AG04449 (cell line): ENCODE results near the gene UPP1.

Experiments
- CTCF ChIA-PET: fragments of 350-600 bp; formaldehyde crosslinking; extraction: SDS; loops from one replicate; lab custom pipeline; 2021; ENCODE audit warnings: antibody characterized with exemption; lab: Yijun Ruan, JAX
- POLR2A ChIA-PET: fragments of 400-600, 350-600 bp; formaldehyde crosslinking; extraction: SDS; loops from one replicate; lab custom pipeline; 2020; ENCODE audit warnings: antibody characterized with exemption, inconsistent platforms; lab: Yijun Ruan, JAX
- DNase-seq: peaks from one replicate; pipeline ENCODE4 v3.0.0-alpha.2; 2010; ENCODE audit warnings: low read depth, low spot score
- H3K4me3 ChIP-seq: 2 replicates; pipeline ENCODE4 v1.5.1; 2011; ENCODE audit warnings: low read depth, mild to moderate bottlenecking, control low read depth, low read length
- CTCF ChIP-seq: IDR thresholded peaks from one replicate; pipeline ENCODE4 v1.5.1; 2011; ENCODE audit warnings: mild to moderate bottlenecking, moderate library complexity, low read length, control low read depth, inconsistent platforms; ENCODE audit not compliant: insufficient read depth; ENCODE audit errors: missing control alignments

Gene UPP1

DNA sequence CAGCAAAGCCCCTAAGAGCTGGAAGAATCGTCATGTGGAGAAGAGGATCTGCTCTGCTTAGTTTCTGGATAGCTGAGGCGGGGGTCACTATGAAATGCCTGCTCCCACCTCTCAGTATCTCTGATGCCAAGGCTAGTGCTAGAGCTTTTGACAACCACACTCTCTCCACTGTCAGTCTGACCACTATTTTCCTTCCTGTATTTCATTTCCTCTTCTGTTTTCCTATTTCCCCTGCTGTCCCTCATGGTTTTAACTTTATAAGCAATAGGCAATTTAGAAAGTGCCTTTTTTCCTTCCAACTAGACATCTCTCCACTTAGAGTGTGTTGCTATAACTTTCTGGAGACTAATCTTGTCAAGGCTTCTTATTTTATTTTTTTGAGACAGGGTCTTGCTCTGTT lies 30.1 kb upstream of the UPP1 start:
- ChIA-PET POLR2A (no interaction called here), CTCF (no interaction called here)
- H3K4me3 ChIP-seq = no peak overlapping the region
- no peak for TF ChIP-seq CTCF
- DNase-seq = no peak

DNA sequence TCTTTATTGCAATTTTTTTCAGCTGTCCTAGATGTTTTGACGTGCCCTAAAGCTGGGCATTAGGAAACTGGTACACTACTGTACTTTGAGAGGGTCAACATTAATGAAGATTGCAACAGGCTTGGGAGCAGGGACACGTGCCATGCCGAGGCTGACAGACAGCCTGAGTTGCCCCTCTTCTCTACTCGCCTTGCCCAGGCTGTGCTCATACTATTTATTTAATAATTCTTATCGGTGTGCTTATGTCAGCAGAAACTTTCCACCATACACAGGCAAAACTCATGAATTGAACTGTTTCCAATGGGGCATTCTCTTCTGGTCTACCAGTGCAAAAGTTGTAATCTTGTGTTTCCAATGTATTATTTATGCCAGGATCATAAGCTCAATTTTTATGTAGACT lies 29.4 kb upstream of the UPP1 start:
- ChIA-PET POLR2A (no interaction called here), CTCF (interaction anchor here (0.8 to 0.9 kb wide), 2 partner anchors 11 to 95 kb away, joined by 3 read pairs; no protein-coding TSS in a partner anchor)
- H3K4me3 ChIP-seq = no peak overlapping the region
- DNase-seq = no peak
- no peak for TF ChIP-seq CTCF

DNA sequence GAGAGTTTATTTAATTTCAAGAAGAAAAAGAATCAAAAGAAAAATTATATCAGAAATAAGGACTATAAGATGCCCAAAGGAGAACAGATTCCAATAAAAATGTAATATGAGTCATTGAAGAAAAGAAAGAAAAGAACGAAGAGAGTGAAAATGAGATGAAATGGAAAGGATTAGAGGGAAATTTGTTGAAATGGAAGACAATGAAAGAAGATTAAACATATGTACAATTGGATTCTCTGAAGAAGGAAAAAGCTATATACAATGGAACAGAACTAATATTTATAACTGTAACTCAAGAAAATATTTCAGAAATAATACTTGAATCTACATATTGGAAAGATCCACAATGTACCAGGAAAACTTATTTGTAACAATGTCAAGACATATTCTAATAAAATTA lies 25.1 kb upstream of the UPP1 start:
- ChIA-PET CTCF (no interaction called here), POLR2A (no interaction called here)
- no peak overlapping the region for H3K4me3 ChIP-seq
- no peak for TF ChIP-seq CTCF
- DNase-seq = no peak

DNA sequence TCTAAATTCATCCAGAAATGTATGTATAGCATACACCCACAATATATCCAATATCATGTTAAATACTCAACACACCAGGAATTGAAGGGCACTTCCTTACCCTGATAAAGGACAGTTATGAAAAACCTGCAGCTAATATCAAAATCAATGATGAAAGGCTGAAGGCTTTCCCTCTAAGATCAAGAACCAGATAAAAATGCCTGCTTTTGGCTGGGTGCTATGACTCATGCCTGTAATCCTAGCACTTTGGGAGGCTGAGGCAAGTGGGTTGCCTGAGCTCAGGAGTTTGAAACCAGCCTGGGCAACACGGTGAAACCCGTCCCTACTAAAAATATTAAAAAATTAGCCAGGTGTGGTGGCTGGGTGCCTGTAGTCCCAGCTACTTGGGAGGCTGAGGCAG lies 21.6 kb upstream of the UPP1 start:
- TF ChIP-seq CTCF = no peak
- ChIA-PET CTCF (no interaction called here), POLR2A (no interaction called here)
- no peak overlapping the region for H3K4me3 ChIP-seq
- no peak for DNase-seq

DNA sequence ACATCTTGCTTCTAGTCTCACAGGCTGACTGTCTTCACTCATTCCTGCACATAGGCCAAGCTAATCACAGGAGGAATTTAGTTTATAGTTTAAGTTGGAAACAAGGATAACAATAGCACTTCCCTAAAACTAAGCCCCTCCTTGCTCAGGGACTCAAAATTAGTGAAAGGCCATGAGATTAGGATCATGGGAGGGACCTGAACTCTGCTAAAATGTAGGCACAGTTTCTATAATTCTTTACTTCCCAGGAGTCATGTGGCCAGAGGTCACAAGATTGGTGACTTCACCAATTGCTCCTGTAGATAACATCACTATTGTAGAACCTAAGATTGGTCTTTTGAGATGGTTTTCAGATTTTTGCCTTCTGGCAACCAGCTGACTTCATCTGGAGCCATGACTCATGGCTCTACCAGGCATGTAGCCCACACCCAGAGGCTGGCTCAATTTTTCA lies 14.8 kb upstream of the UPP1 start:
- no peak for TF ChIP-seq CTCF
- DNase-seq = no peak
- CTCF ChIA-PET = no interaction called here
- no peak overlapping the region for H3K4me3 ChIP-seq
- POLR2A ChIA-PET = no interaction called here

GRCh38 chr7:48077423-48077822 lies 11.6 kb upstream of the UPP1 start:
- ChIA-PET POLR2A (no interaction called here), CTCF (no interaction called here)
- no peak overlapping the region for H3K4me3 ChIP-seq
- no peak for DNase-seq
- no peak for TF ChIP-seq CTCF
